GM21528 (cell line): ENCODE results near the gene INPP5A.
"Not testable (repeated sequence)": the region's sequence is repeated elsewhere in the genome, so short reads cannot be mapped to it uniquely, and the experiment has no call there.

Experiments used
- ATAC-seq: cut with Tn5 transposase; IDR thresholded peaks from one replicate; pipeline ENCODE4 v1.9.1; 2021; ENCODE audit warnings: mild to moderate bottlenecking, moderate library complexity; ENCODE audit not compliant: unreplicated experiment, low FRiP score

INPP5A gene

GRCh38 chr10:132667342-132668047 lies 129.9 kb downstream of the INPP5A start:
- no peak for ATAC-seq

- no peak for ATAC-seq
Observed at GRCh38 chr10:132668048-132668394, 130.4 kb downstream of the INPP5A start.

GRCh38 chr10:132669208-132669861 lies 131.7 kb downstream of the INPP5A start:
- ATAC-seq: no peak

GRCh38 chr10:132670546-132671227 lies 133.1 kb downstream of the INPP5A start:
- no peak for ATAC-seq

GRCh38 chr10:132671228-132672154 lies 133.9 kb downstream of the INPP5A start:
- ATAC-seq: no peak

- not testable (repeated sequence) for ATAC-seq
Observed at GRCh38 chr10:132673746-132674145, 136.2 kb downstream of the INPP5A start.

GRCh38 chr10:132674311-132674710 lies 136.7 kb downstream of the INPP5A start:
- ATAC-seq: no peak

- no peak for ATAC-seq
Observed at GRCh38 chr10:132675031-132675740, 137.6 kb downstream of the INPP5A start.

GRCh38 chr10:132676193-132676891 lies 138.8 kb downstream of the INPP5A start:
- no peak for ATAC-seq

GRCh38 chr10:132677096-132677472 lies 139.5 kb downstream of the INPP5A start:
- ATAC-seq: no peak

- ATAC-seq: no peak
Observed at GRCh38 chr10:132677473-132678227, 140.1 kb downstream of the INPP5A start.

- ATAC-seq: no peak
Observed at GRCh38 chr10:132678436-132679216, 141.0 kb downstream of the INPP5A start.

- no peak for ATAC-seq
Observed at GRCh38 chr10:132679217-132679595, 141.6 kb downstream of the INPP5A start.

GRCh38 chr10:132679640-132680039 lies 142.1 kb downstream of the INPP5A start:
- ATAC-seq: no peak

- not testable (repeated sequence) for ATAC-seq
Observed at GRCh38 chr10:132680741-132681140, 143.2 kb downstream of the INPP5A start.

- no peak for ATAC-seq
Observed at GRCh38 chr10:132681858-132682755, 144.5 kb downstream of the INPP5A start.
